Smooth muscle cell (in vitro differentiated cells): ENCODE measurements around the gene MRAP. TPM values are rescaled to one million over a fixed set of nuclear protein-coding genes. Genes with fewer than 3 reads are reported as not detected.

ENCODE experiments used
- DNase-seq: peaks from one replicate; lab custom pipeline; 2025; ENCODE audit not compliant: unreplicated experiment; lab: John Stamatoyannopoulos, UW
- H2AFZ ChIP-seq: fragments of 200-600 bp; sonication (generic); 2 replicates; pipeline ENCODE4 v1.6.0; 2016; ENCODE audit warnings: antibody characterized with exemption, low read depth, mild to moderate bottlenecking
- H3F3A ChIP-seq: fragments of 200-600 bp; sonication (generic); 2 replicates; pipeline ENCODE4 v1.6.0; 2017; ENCODE audit warnings: antibody characterized with exemption, low read depth
- H3K27ac ChIP-seq: fragments of 200-600 bp; sonication (generic); 2 replicates; pipeline ENCODE4 v1.5.1; 2016; ENCODE audit warnings: low read depth, mild to moderate bottlenecking
- H3K27me3 ChIP-seq: fragments of 200-600 bp; sonication (generic); 2 replicates; pipeline ENCODE4 v1.6.1; 2016; ENCODE audit warnings: low read depth, mild to moderate bottlenecking
- H3K36me3 ChIP-seq: fragments of 200-600 bp; sonication (generic); 2 replicates; pipeline ENCODE4 v1.5.1; 2016; ENCODE audit warnings: low read depth
- H3K4me1 ChIP-seq: fragments of 200-600 bp; sonication (generic); 2 replicates; pipeline ENCODE4 v1.5.1; 2016; ENCODE audit warnings: low read depth
- H3K4me2 ChIP-seq: fragments of 200-600 bp; sonication (generic); 2 replicates; pipeline ENCODE4 v1.6.0; 2016; ENCODE audit warnings: mild to moderate bottlenecking
- H3K4me3 ChIP-seq: fragments of 200-600 bp; sonication (generic); 2 replicates; pipeline ENCODE4 v1.5.1; 2016; ENCODE audit warnings: mild to moderate bottlenecking
- H3K79me2 ChIP-seq: fragments of 200-600 bp; sonication (generic); 2 replicates; pipeline ENCODE4 v1.6.0; 2016; ENCODE audit warnings: low read depth, mild to moderate bottlenecking
- H3K9ac ChIP-seq: fragments of 200-600 bp; sonication (generic); 2 replicates; pipeline ENCODE4 v1.6.0; 2016; ENCODE audit warnings: low read depth
- H3K9me3 ChIP-seq: fragments of 200-600 bp; sonication (generic); replicated peaks from 2 replicates; pipeline ENCODE4 v1.5.1; 2016; ENCODE audit warnings: low read depth
- H4K20me1 ChIP-seq: fragments of 200-600 bp; sonication (generic); 2 replicates; pipeline ENCODE4 v1.6.0; 2016; ENCODE audit warnings: low read depth
- WGBS: methylation state at CpG from one replicate; pipeline ENCODE4 v1.1.7; 2016; ENCODE audit warnings: low lambda C conversion rate; 5-methylcytosine and 5-hydroxymethylcytosine counted together
- polyA plus RNA-seq: library from polyadenylated mRNA; unstranded; fragments of >200 nt; fragmentation: Nextera tagmentation; extraction: Ambion mirVana; gene quantifications from 2 replicates; pipeline ENCODE4 v1.2.1, GENCODE V29; 2016
- total RNA-seq: library from RNA; depleted of rRNA; stranded (reverse); fragments of >200 nt; gene quantifications from 2 replicates; pipeline ENCODE4 v1.2.3, GENCODE V29; 2014
- TF ChIP-seq, protein P1 (sequence below): fragments of 200-600 bp; sonication (generic); IDR thresholded peaks from 2 replicates; pipeline ENCODE4 v1.5.1; 2017; ENCODE audit warnings: borderline replicate concordance, mild to moderate bottlenecking, antibody characterized with exemption; ENCODE audit not compliant: insufficient read depth, poor library complexity, severe bottlenecking

MRAP gene
- total and polyA plus RNA-seq, 2 experiments from 2014 or later = not detected

DNA sequence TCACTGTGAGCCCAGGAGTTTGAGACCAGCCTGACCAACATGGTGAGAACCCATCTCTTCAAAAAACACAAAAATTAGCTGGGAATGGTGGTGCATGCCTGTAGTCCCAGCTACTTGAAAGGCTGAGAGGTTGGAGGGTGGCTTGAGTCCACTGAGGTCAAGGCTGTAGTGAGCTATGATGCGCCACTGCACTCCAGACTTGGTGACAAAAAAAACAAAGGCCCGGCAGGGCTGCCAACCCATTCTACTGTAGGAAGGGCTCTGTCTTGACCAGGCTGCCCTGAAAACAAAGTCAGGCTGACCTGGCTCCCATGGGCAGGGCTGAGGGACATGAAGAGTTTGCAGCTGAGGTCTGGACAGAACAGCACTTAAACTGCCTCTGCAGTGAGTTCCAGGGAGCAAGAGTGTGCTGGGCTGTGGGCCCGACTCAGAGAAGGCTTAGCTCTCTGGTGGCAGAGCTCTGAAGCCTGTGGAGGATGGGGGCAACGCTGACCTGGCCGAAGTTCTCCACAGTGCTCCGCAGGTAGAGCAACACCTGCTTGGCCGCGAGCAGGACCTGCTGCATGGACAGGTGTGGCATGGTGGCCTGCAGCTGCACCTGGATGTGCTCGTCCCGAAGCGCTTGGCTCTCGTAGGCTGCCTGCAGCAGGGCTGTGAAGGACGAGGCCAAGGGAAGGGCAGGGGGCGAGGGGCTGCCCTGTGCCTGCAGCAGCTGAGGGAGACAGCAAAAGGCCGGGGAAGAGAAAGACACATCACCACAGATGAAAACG lies 51.7 kb downstream of the MRAP start:
- Histone ChIP-seq H4K20me1 (no peaks in the 10 kb centered on the region), H3K36me3 (peaks cover 24% of the 10 kb centered on the region), H3K4me2 (no peak overlapping the region)

DNA sequence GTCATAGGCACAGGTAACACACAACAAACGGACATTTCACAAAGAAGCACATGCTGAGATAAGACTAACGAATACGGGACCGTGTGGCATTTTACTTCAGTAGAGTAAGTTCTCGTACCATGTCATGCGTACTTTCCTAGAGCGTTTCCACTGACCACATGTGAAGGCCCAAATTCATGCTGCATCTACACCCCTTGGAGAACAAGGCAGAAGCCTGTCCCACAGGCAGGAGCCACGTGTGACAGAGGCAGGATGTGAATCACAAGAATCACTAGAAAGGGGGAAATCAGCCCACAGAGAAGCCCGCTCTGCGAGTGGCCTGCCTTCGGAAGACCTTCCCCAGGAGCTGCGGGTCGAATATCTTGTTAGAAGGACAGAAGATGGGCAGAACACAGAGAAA lies 52.3 kb downstream of the MRAP start:
- no peak overlapping the region for H3K9ac ChIP-seq
- DNase-seq = no peak
- 93% methylated on average over 13 of the region's 13 CpGs for WGBS
- H3K4me1 ChIP-seq = no peaks in the 10 kb centered on the region
- H2AFZ ChIP-seq = no peak overlapping the region
- no peak overlapping the region for H3K4me3 ChIP-seq
- H3K27me3 ChIP-seq = no peaks in the 10 kb centered on the region
- H4K20me1 ChIP-seq = no peaks in the 10 kb centered on the region
- H3K4me2 ChIP-seq = no peak overlapping the region
- no peak overlapping the region for H3K27ac ChIP-seq
- no peaks in the 10 kb centered on the region for H3K9me3 ChIP-seq
- no peaks in the 10 kb centered on the region for H3K79me2 ChIP-seq
- H3F3A ChIP-seq = no peaks in the 10 kb centered on the region
- TF ChIP-seq, protein P1, sequence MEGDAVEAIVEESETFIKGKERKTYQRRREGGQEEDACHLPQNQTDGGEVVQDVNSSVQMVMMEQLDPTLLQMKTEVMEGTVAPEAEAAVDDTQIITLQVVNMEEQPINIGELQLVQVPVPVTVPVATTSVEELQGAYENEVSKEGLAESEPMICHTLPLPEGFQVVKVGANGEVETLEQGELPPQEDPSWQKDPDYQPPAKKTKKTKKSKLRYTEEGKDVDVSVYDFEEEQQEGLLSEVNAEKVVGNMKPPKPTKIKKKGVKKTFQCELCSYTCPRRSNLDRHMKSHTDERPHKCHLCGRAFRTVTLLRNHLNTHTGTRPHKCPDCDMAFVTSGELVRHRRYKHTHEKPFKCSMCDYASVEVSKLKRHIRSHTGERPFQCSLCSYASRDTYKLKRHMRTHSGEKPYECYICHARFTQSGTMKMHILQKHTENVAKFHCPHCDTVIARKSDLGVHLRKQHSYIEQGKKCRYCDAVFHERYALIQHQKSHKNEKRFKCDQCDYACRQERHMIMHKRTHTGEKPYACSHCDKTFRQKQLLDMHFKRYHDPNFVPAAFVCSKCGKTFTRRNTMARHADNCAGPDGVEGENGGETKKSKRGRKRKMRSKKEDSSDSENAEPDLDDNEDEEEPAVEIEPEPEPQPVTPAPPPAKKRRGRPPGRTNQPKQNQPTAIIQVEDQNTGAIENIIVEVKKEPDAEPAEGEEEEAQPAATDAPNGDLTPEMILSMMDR = no peak
- H3K36me3 ChIP-seq = peaks cover 18% of the 10 kb centered on the region

More for the DNA sequence above, 51.7 kb downstream of the MRAP start:
- Histone ChIP-seq H3K27me3 (no peaks in the 10 kb centered on the region), H3K79me2 (no peaks in the 10 kb centered on the region), H3K4me3 (no peak overlapping the region), H3K9ac (no peak overlapping the region), H3K27ac (no peak overlapping the region), H3F3A (no peaks in the 10 kb centered on the region), H2AFZ (no peak overlapping the region), H3K9me3 (no peaks in the 10 kb centered on the region), H3K4me1 (no peaks in the 10 kb centered on the region)
- no peak for DNase-seq
- TF ChIP-seq, protein P1 = no peak
- WGBS = 96% methylated on average over 16 of the region's 16 CpGs

DNA sequence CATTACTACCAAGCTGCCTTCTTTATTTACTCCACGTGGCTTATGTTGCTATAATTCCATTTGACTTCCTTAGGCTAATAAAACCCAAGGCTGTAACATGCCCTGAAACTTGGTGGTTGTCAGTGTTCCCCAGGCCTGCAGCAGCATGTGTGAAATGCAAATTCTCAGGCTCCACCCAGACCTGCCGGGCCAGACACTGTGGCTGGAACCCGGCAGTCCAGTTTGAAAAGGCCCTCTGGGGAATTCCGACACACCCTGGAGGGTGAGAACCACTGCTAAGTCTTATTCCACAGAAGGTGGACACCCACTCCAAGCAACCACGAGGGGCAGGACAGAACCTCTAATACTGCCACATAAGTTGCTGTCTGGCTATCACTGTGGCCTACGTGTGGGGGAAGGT lies 52.8 kb downstream of the MRAP start:
- Histone ChIP-seq H3K4me1 (no peaks in the 10 kb centered on the region), H3K27ac (no peak overlapping the region), H3K36me3 (peaks cover 14% of the 10 kb centered on the region), H4K20me1 (no peaks in the 10 kb centered on the region), H3K9me3 (no peaks in the 10 kb centered on the region), H3K4me2 (no peak overlapping the region), H3F3A (no peaks in the 10 kb centered on the region), H3K9ac (no peak overlapping the region), H2AFZ (no peak overlapping the region), H3K27me3 (no peaks in the 10 kb centered on the region), H3K79me2 (no peaks in the 10 kb centered on the region), H3K4me3 (no peak overlapping the region)
- TF ChIP-seq, protein P1 = no peak
- DNase-seq = no peak
- 59% methylated on average over 6 of the region's 6 CpGs for whole genome bisulfite sequencing

DNA sequence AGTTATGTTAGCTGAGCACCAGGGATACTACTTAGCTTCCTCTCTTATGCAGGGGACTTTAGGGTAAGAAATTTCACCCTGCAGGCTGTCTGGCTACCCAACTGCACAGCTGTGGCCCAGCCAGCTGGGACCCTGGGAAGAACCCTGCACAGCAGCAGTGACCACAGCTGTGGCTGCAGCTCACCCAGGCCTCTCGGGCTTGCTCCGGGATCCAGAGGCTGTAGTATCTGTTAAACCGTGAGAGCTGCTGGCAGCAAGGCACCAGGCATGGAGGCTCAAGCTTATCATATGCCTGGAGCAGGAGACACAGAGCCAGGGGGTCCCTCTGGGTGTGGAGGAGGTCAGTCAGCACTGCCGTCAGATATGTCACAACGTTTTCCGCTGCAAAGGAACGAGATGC lies 53.9 kb downstream of the MRAP start:
- Histone ChIP-seq H3K4me3 (no peak overlapping the region), H3K79me2 (no peaks in the 10 kb centered on the region), H2AFZ (no peak overlapping the region), H4K20me1 (no peaks in the 10 kb centered on the region), H3K36me3 (peaks cover 10% of the 10 kb centered on the region), H3K4me1 (no peaks in the 10 kb centered on the region), H3K9ac (no peak overlapping the region), H3K27ac (no peak overlapping the region), H3K9me3 (no peaks in the 10 kb centered on the region), H3K27me3 (no peaks in the 10 kb centered on the region), H3F3A (no peaks in the 10 kb centered on the region), H3K4me2 (no peak overlapping the region)
- TF ChIP-seq, protein P1 = no peak
- DNase-seq = no peak
- 84% methylated on average over 7 of the region's 7 CpGs for WGBS
